Measurements from ENCODE around the gene SLC28A3.

DNA sequence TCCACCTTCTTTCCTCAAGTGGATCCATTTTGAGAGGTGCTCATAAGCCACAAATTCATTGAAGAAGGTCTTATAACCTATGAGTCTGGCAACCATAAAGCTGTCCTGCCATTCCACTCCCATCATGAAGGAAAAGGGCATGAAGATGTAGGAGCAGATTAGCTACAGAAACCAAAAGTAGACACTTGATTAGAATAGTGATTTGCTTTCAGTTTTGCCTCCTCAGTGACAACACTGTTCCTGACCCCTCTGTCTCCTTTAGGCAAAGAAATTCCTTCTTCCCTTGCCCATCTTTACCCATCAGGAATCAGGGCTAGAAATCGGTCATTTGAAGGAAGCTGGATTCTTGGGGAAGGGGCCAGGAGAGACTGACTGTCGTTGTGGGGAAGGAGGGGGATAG is 55.2 kb downstream of the SLC28A3 start:
- TF ChIP-seq CTCF (IDR thresholded peaks at IDR 0.05) (no peak), POLR2AphosphoS5 (IDR thresholded peaks at IDR 0.05) (no peak)

Data from suprapubic skin (tissue), 3 donors.